ENCODE measurements around the gene ZFP3. TPM values are rescaled to one million over a fixed set of nuclear protein-coding genes. Genes with fewer than 3 reads are reported as not detected.

ZFP3 gene
- total and polyA plus RNA-seq, 2 donors (not counting 3 experiments of a cell fraction or from before 2014, with no cell fraction given), result 1.7 TPM

DNA sequence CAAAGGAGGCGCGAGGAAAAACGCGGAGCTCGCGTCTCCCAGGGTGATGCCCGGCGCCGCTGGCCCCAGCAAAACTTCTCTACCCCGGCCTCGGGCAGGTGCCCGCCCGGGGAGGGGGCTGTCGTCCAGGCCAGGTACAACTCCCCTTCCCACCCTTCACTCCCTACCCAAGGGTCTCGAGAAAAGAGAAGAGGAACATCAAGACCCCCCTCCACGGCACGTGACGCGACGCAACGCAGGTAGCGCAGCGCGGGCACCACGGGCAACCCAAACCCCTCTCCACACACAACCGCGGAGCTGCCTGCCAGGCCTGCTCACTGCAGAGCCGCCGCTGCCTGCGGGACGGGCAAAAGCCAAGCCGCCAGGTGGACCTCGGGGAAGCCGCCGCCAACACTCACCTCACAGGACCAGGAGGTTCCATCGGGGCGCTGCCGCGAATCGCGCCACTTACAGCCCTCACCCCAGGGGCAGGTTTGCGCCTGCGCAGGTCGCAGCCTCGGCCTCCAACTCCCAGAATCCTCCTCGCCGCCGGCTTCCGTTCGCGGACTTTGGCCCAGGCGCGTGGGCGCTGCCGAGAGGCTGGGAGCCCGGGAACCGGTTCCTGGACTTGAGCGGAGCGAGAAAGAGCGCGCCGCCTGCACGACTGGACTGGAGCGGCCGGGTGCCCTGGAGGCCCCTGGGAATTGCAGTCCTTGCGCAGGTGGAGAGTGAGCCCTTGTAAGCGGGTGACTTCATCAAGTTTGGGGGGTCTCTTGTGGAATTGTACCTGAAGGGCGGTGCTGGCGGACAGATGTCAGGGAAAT is 33.3 kb downstream of the ZFP3 start, which contains the start of gene ZNF232:
Gene ZNF232 (minus strand): TSS at position 477 of the 803 bp plus-strand sequence. CDS start 56 bp downstream, at position 421.
- peak within 1 kb of the TSS; percentile 98 for H2AFZ ChIP-seq (ENCODE audit: low read depth, low read length)
- DNase-seq (ENCODE audit: low read depth, low spot score), result peak; percentile 94
- intact Hi-C loops (cut with micrococcal nuclease) (loop anchor here (5.0 kb wide), 1 partner anchor 81 kb away; the partner anchor contains the start of gene ZNF594), dilution Hi-C loops (cut with MboI; ENCODE audit: extremely low pct_ligation_motif_present, low sequenced_read_pairs) (no loop called here)
- peak within 1 kb of the TSS; percentile 97 for H3K4me2 ChIP-seq (ENCODE audit: insufficient read depth, low read length)
- peaks cover 0 to 12% of the 10 kb centered on the region in 2 experiments for H3K36me3 ChIP-seq (ENCODE audit: control insufficient read depth in 2 of 2, extremely low read depth in 1 of 2, insufficient read depth in 2 of 2, low read length in 2 of 2)
- H3K4me3 ChIP-seq (replicated peaks in 1 of 3; ENCODE audit: insufficient read depth in 1 of 3, low read depth in 1 of 3, low read length in 3 of 3), result peak within 1 kb of the TSS; percentile 58 to 90 (median 82)
- TF ChIP-seq POLR2A (IDR thresholded peaks at IDR 0.05; ENCODE audit: low read depth, low read length) (peak; percentile 80), FOS (IDR thresholded peaks at IDR 0.05; ENCODE audit: borderline replicate concordance, insufficient read depth, low read length) (no peak), GATA2 (IDR thresholded peaks at IDR 0.05; ENCODE audit: insufficient read depth, insufficient read length, low read depth, low read length) (no peak), POLR2AphosphoS5 (IDR thresholded peaks at IDR 0.05; ENCODE audit: insufficient read depth, low read depth, low read length) (peak; percentile 73), JUN (IDR thresholded peaks at IDR 0.05; ENCODE audit: borderline replicate concordance, insufficient read depth, insufficient read length, low read depth) (no peak)
- TF ChIP-seq, protein P1, sequence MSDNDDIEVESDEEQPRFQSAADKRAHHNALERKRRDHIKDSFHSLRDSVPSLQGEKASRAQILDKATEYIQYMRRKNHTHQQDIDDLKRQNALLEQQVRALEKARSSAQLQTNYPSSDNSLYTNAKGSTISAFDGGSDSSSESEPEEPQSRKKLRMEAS (IDR thresholded peaks at IDR 0.05; ENCODE audit: insufficient read depth, insufficient read length), result peak; percentile 73
- TF ChIP-seq, protein P2, sequence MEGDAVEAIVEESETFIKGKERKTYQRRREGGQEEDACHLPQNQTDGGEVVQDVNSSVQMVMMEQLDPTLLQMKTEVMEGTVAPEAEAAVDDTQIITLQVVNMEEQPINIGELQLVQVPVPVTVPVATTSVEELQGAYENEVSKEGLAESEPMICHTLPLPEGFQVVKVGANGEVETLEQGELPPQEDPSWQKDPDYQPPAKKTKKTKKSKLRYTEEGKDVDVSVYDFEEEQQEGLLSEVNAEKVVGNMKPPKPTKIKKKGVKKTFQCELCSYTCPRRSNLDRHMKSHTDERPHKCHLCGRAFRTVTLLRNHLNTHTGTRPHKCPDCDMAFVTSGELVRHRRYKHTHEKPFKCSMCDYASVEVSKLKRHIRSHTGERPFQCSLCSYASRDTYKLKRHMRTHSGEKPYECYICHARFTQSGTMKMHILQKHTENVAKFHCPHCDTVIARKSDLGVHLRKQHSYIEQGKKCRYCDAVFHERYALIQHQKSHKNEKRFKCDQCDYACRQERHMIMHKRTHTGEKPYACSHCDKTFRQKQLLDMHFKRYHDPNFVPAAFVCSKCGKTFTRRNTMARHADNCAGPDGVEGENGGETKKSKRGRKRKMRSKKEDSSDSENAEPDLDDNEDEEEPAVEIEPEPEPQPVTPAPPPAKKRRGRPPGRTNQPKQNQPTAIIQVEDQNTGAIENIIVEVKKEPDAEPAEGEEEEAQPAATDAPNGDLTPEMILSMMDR (IDR thresholded peaks at IDR 0.05; ENCODE audit: extremely low read depth in 1 of 2, insufficient read depth in 1 of 2, low read depth in 1 of 2, low read length in 2 of 2), result no peak
- peaks cover 8% of the 10 kb centered on the region for H3K4me1 ChIP-seq (ENCODE audit: control insufficient read depth, extremely low read depth, insufficient read depth, low read length)
- no peaks in the 10 kb centered on the region for H3K9me3 ChIP-seq (replicated peaks; ENCODE audit: control insufficient read depth, insufficient read depth, low read length)
- H3K9me1 ChIP-seq (replicated peaks; ENCODE audit: control insufficient read depth, extremely low read depth, insufficient read depth, low read length), result no peaks in the 10 kb centered on the region
- H3K9ac ChIP-seq (replicated peaks; ENCODE audit: extremely low read depth, insufficient read depth, low read length), result peak within 1 kb of the TSS; percentile 71
- no peaks in the 10 kb centered on the region for H3K79me2 ChIP-seq (ENCODE audit: control insufficient read depth, insufficient read depth, low read length)
- ChIA-PET POLR2A (no interaction called here), CTCF (no interaction called here)
- peaks cover 10 to 17% of the 10 kb centered on the region in 2 experiments for H3K27me3 ChIP-seq (ENCODE audit: control insufficient read depth in 2 of 2, insufficient read depth in 2 of 2, low read length in 2 of 2)
- peak; percentile 96 for FAIRE-seq
- BruUV-seq (replicated peaks), result no TSS peak
- H3K27ac ChIP-seq (ENCODE audit: insufficient read depth, low read depth, low read length), result peak within 1 kb of the TSS; percentile 38
- H4K20me1 ChIP-seq (replicated peaks; ENCODE audit: control insufficient read depth, extremely low read depth, insufficient read depth, low read length), result no peaks in the 10 kb centered on the region
